PC-3 (cell line): ENCODE data around the gene LFNG. TPM values are rescaled to one million over a fixed set of nuclear protein-coding genes. Genes with fewer than 3 reads are reported as not detected.

Source experiments
- ATAC-seq: fragments of 200-7000 bp; cut with Tn5 transposase; 2 replicates; pipeline ENCODE4 v1.9.1; 2020; ENCODE audit warnings: mild to moderate bottlenecking, moderate library complexity
- BruUV-seq: library from RNA; stranded (reverse); fragments of 400-500 nt; replicated peaks from 2 replicates; lab custom pipeline; 2021; lab: Mats Ljungman, UMichigan
- CTCF ChIA-PET: fragments of 300-600 bp; sonication (Branson Sonifier 250); formaldehyde crosslinking; loops from one replicate; lab custom pipeline; 2022; ENCODE audit warnings: antibody characterized with exemption; lab: Charles Lee
- POLR2A ChIA-PET: fragments of 300-600 bp; sonication (Branson Sonifier 250); formaldehyde crosslinking; loops from one replicate; lab custom pipeline; 2022; ENCODE audit warnings: antibody characterized with exemption; ENCODE audit not compliant: unreplicated experiment; lab: Charles Lee
- DNase-seq: peaks from one replicate; pipeline ENCODE4 v3.0.0-alpha.2; 2015
- H2AFZ ChIP-seq: fragments of 300-600 bp; sonication (generic); 2 replicates; pipeline ENCODE4 v1.6.0; 2016; ENCODE audit warnings: antibody characterized with exemption, low read length
- H3F3A ChIP-seq: fragments of 300-600 bp; sonication (generic); one replicate; pipeline ENCODE4 v1.6.0; 2017; ENCODE audit warnings: antibody characterized with exemption, low read length, control low read depth, mild to moderate bottlenecking; ENCODE audit not compliant: unreplicated experiment
- H3K27ac ChIP-seq: fragments of 300-600 bp; sonication (generic); 2 replicates; pipeline ENCODE4 v1.5.1; 2016; ENCODE audit warnings: mild to moderate bottlenecking, low read length
- H3K27me3 ChIP-seq: fragments of 300-600 bp; sonication (generic); 2 replicates; pipeline ENCODE4 v1.6.1; 2016; ENCODE audit warnings: low read length, mixed read lengths
- H3K36me3 ChIP-seq: fragments of 300-600 bp; sonication (generic); 2 replicates; pipeline ENCODE4 v1.6.1; 2016; ENCODE audit warnings: low read depth, mixed run types, low read length, mixed read lengths
- H3K4me1 ChIP-seq: fragments of 300-600 bp; sonication (generic); 2 replicates; pipeline ENCODE4 v1.5.1; 2016; ENCODE audit warnings: low read length; ENCODE audit not compliant: insufficient read depth
- H3K4me2 ChIP-seq: fragments of 300-600 bp; sonication (generic); 2 replicates; pipeline ENCODE4 v1.6.0; 2016; ENCODE audit warnings: low read length
- H3K4me3 ChIP-seq: fragments of 300-600 bp; sonication (generic); 2 replicates; pipeline ENCODE4 v1.5.1; 2016; ENCODE audit warnings: mild to moderate bottlenecking, low read length, mixed read lengths
- H3K79me2 ChIP-seq: fragments of 300-600 bp; sonication (generic); 2 replicates; pipeline ENCODE4 v1.6.1; 2017; ENCODE audit warnings: low read length, mixed read lengths
- H3K9ac ChIP-seq: fragments of 300-600 bp; sonication (generic); 2 replicates; pipeline ENCODE4 v1.6.0; 2016; ENCODE audit warnings: mild to moderate bottlenecking, low read length
- H3K9me2 ChIP-seq: fragments of 300-600 bp; sonication (generic); replicated peaks from 2 replicates; pipeline ENCODE4 v1.6.1; 2016; ENCODE audit warnings: mixed run types, low read length, mixed read lengths
- H3K9me3 ChIP-seq: fragments of 300-600 bp; sonication (generic); 2 replicates; pipeline ENCODE4 v1.6.1; 2016; ENCODE audit warnings: low read length, mixed read lengths
- H4K20me1 ChIP-seq: fragments of 300-600 bp; sonication (generic); 2 replicates; pipeline ENCODE4 v1.6.1; 2016; ENCODE audit warnings: low read length, mixed read lengths
- CTCF ChIP-seq: fragments of 300-600 bp; sonication (generic); conservative IDR thresholded peaks from 2 replicates; pipeline ENCODE4 v1.5.1; 2017; ENCODE audit warnings: antibody characterized with exemption, low read depth, mild to moderate bottlenecking, low read length
- EZH2 ChIP-seq: fragments of 300-600 bp; sonication (generic); IDR thresholded peaks from one replicate; pipeline ENCODE4 v1.6.1; 2017; ENCODE audit warnings: antibody characterized with exemption, mild to moderate bottlenecking, low read length; ENCODE audit not compliant: unreplicated experiment
- EZH2phosphoT487 ChIP-seq: fragments of 300-600 bp; sonication (generic); IDR thresholded peaks from 2 replicates; pipeline ENCODE4 v1.6.1; 2018; ENCODE audit warnings: mild to moderate bottlenecking, antibody characterized with exemption, low read length, borderline replicate concordance
- intact Hi-C: fragments of 100-400 bp; cut with micrococcal nuclease; formaldehyde crosslinking; loops from 2 replicates; pipeline ENCODE4 v1.9.0; 2023
- total RNA-seq: library from RNA; depleted of rRNA; stranded (reverse); fragments of >200 nt; gene quantifications from 2 replicates; pipeline ENCODE4 v1.2.3, GENCODE V29; 2014

Gene LFNG
- total RNA-seq, 1 experiment from 2014 or later: 7.7 TPM

- DNase-seq (no peak), ATAC-seq (no peak)
- intact Hi-C loops: loop anchor here (5.0 kb wide), 2 partner anchors 42 to 207 kb away; partner anchors contain the start of gene LFNG
- H3K4me1 ChIP-seq: peaks cover 16% of the 10 kb centered on the region; the same call in 1 of the 2 replicates
- no peaks in the 10 kb centered on the region for H3K27me3 ChIP-seq
- no peaks in the 10 kb centered on the region for H3K36me3 ChIP-seq
- no peak overlapping the region for H3K4me3 ChIP-seq
- H3K9ac ChIP-seq: no peak overlapping the region
- no peak for TF ChIP-seq EZH2phosphoT487
- no peak for TF ChIP-seq EZH2
- no peak for TF ChIP-seq CTCF
- H4K20me1 ChIP-seq: no peaks in the 10 kb centered on the region
- H3K9me2 ChIP-seq: no peaks in the 10 kb centered on the region
- H3F3A ChIP-seq: no peaks in the 10 kb centered on the region
- ChIA-PET CTCF (no interaction called here), POLR2A (no interaction called here)
- H3K9me3 ChIP-seq: no peaks in the 10 kb centered on the region
- H2AFZ ChIP-seq: no peak overlapping the region
- no peak overlapping the region for H3K27ac ChIP-seq
- no TSS peak for BruUV-seq
- no peak overlapping the region for H3K4me2 ChIP-seq
- H3K79me2 ChIP-seq: no peaks in the 10 kb centered on the region
These were observed 44.5 kb upstream of the LFNG start for GRCh38 chr7:2474813-2475677.

- no peak overlapping the region for H3K27ac ChIP-seq
- intact Hi-C loops: loop anchor here (2.0 to 5.0 kb wide), 3 partner anchors 42 to 207 kb away; partner anchors contain the start of genes BRAT1 and LFNG
- no peaks in the 10 kb centered on the region for H3K36me3 ChIP-seq
- no peaks in the 10 kb centered on the region for H3K9me3 ChIP-seq
- no peak for TF ChIP-seq EZH2phosphoT487
- TF ChIP-seq CTCF: no peak
- TF ChIP-seq EZH2: no peak
- no peak overlapping the region for H3K4me3 ChIP-seq
- no peaks in the 10 kb centered on the region for H3F3A ChIP-seq
- ATAC-seq (no peak), DNase-seq (no peak)
- no peaks in the 10 kb centered on the region for H3K27me3 ChIP-seq
- H3K4me2 ChIP-seq: no peak overlapping the region
- ChIA-PET CTCF (no interaction called here), POLR2A (no interaction called here)
- no peaks in the 10 kb centered on the region for H3K79me2 ChIP-seq
- H4K20me1 ChIP-seq: no peaks in the 10 kb centered on the region
- no peaks in the 10 kb centered on the region for H3K9me2 ChIP-seq
- peaks cover 16% of the 10 kb centered on the region; the same call in 1 of the 2 replicates for H3K4me1 ChIP-seq
- H2AFZ ChIP-seq: no peak overlapping the region
- no peak overlapping the region for H3K9ac ChIP-seq
- no TSS peak for BruUV-seq
These were observed 43.9 kb upstream of the LFNG start for GRCh38 chr7:2475678-2476015.

- Histone ChIP-seq H3K9me3 (no peaks in the 10 kb centered on the region), H3K27ac (no peak within 1 kb of the TSS), H3K9me2 (no peaks in the 10 kb centered on the region), H3K36me3 (no peaks in the 10 kb centered on the region), H3K4me3 (no peak within 1 kb of the TSS), H3K79me2 (no peaks in the 10 kb centered on the region), H4K20me1 (no peaks in the 10 kb centered on the region), H3F3A (no peaks in the 10 kb centered on the region), H3K27me3 (no peaks in the 10 kb centered on the region), H3K4me2 (no peak within 1 kb of the TSS), H2AFZ (no peak within 1 kb of the TSS), H3K4me1 (peaks cover 12% of the 10 kb centered on the region; the same call in 1 of the 2 replicates), H3K9ac (no peak within 1 kb of the TSS)
- ATAC-seq (no peak), DNase-seq (no peak)
- intact Hi-C loops: loop anchor here (2.0 to 5.0 kb wide), 3 partner anchors 41 to 206 kb away; partner anchors contain the start of genes BRAT1 and LFNG
- no peak for TF ChIP-seq CTCF
- no peak for TF ChIP-seq EZH2phosphoT487
- no peak for TF ChIP-seq EZH2
- CTCF ChIA-PET: no interaction called here
- POLR2A ChIA-PET: no interaction called here
- BruUV-seq: no TSS peak
These were observed 43.3 kb upstream of the LFNG start, which contains the start of gene GRIFIN for GRCh38 chr7:2476298-2476697. TSS of gene GRIFIN (minus strand) at chr7:2476398. CDS start at chr7:2476383, 15 bp downstream.
